ENCODE data around the gene APRT. TPM values are rescaled to one million over a fixed set of nuclear protein-coding genes. Genes with fewer than 3 reads are reported as not detected.

Gene APRT
- total RNA-seq, 2 donors from 2014 or later, result 200 to 230 TPM

DNA sequence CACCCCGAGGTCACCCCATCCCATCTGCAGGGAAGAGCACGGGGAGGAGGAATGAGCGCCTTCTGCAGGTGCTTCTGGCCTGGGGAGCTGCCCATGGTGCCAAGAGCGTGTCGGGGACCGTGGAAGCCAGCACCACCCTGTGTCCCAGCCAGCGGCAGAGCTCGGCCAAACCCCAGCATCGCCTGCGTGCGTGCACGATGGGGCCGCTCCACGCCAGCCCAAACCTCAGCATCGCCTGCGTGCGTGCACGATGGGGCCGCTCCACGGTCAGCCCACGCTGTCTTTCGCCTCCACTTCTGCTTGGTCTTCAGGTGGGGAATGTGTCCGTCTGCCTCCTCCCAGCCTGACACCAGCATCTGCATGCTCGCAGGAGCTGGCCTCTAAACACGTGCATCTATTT is 31.1 kb upstream of the APRT start:
- Histone ChIP-seq H3K27me3 (ENCODE audit: control insufficient read depth, insufficient read depth, low read length, poor library complexity, severe bottlenecking) (no peaks in the 10 kb centered on the region), H3K9ac (ENCODE audit: extremely low read depth, low read length, poor library complexity, severe bottlenecking) (no peak overlapping the region), H3K9me3 (ENCODE audit: control insufficient read depth, low read length) (no peaks in the 10 kb centered on the region), H3K4me1 (ENCODE audit: control insufficient read depth, insufficient read depth, low read length) (no peaks in the 10 kb centered on the region), H3K4me3 (ENCODE audit: low read length) (no peak overlapping the region), H3K27ac (ENCODE audit: low read depth, low read length) (no peak overlapping the region), H3K36me3 (ENCODE audit: control insufficient read depth, insufficient read depth, low read length) (no peaks in the 10 kb centered on the region)
- TF ChIP-seq, protein P1, sequence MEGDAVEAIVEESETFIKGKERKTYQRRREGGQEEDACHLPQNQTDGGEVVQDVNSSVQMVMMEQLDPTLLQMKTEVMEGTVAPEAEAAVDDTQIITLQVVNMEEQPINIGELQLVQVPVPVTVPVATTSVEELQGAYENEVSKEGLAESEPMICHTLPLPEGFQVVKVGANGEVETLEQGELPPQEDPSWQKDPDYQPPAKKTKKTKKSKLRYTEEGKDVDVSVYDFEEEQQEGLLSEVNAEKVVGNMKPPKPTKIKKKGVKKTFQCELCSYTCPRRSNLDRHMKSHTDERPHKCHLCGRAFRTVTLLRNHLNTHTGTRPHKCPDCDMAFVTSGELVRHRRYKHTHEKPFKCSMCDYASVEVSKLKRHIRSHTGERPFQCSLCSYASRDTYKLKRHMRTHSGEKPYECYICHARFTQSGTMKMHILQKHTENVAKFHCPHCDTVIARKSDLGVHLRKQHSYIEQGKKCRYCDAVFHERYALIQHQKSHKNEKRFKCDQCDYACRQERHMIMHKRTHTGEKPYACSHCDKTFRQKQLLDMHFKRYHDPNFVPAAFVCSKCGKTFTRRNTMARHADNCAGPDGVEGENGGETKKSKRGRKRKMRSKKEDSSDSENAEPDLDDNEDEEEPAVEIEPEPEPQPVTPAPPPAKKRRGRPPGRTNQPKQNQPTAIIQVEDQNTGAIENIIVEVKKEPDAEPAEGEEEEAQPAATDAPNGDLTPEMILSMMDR (conservative IDR thresholded peaks at IDR 0.05), result no peak
- Mint-ChIP-seq H3K9me3 (no peaks in the 10 kb centered on the region), H3K27me3 (ENCODE audit: insufficient read depth) (no peaks in the 10 kb centered on the region), H3K4me3 (no peak overlapping the region), H3K27ac (no peak overlapping the region), H3K36me3 (ENCODE audit: low read depth) (peaks cover 18% of the 10 kb centered on the region), H3K4me1 (no peaks in the 10 kb centered on the region)
- WGBS, 2 experiments (ENCODE audit: insufficient coverage in 1 of 2, insufficient read length in 1 of 2), result 95 to 96% methylated on average over 17 to 25 of the region's 25 CpGs
- no peak for DNase-seq

DNA sequence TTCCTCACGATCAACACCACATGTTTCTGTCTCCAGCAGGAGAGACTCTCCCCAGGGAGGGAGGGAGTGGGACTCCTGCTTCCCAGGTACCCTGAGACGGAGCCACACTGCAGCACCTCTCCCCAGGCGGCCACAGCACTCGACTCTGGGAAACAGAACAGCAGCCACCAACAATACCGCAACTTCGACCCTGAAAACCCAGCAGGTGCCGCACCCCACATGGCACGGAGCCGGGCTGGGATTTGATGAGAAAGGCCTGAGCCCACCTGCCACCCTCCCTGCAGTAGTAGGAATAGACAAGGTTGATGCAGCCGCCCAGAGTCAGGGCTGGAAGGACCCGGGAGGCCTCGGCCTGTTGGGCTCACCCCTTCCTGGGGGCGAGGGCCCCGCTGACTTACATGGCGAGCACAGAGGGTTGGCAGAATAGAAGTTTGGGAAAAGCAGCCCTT is 30.6 kb upstream of the APRT start:
- H3K4me3 Mint-ChIP-seq, result no peak overlapping the region
- no peak overlapping the region for H3K27ac Mint-ChIP-seq
- Histone ChIP-seq H3K4me3 (ENCODE audit: low read length) (no peak overlapping the region), H3K9ac (ENCODE audit: extremely low read depth, low read length, poor library complexity, severe bottlenecking) (no peak overlapping the region), H3K27ac (ENCODE audit: low read depth, low read length) (no peak overlapping the region), H3K4me1 (ENCODE audit: control insufficient read depth, insufficient read depth, low read length) (no peaks in the 10 kb centered on the region), H3K36me3 (ENCODE audit: control insufficient read depth, insufficient read depth, low read length) (no peaks in the 10 kb centered on the region), H3K27me3 (ENCODE audit: control insufficient read depth, insufficient read depth, low read length, poor library complexity, severe bottlenecking) (no peaks in the 10 kb centered on the region), H3K9me3 (ENCODE audit: control insufficient read depth, low read length) (no peaks in the 10 kb centered on the region)
- H3K9me3 Mint-ChIP-seq, result no peaks in the 10 kb centered on the region
- H3K4me1 Mint-ChIP-seq, result no peaks in the 10 kb centered on the region
- no peaks in the 10 kb centered on the region for H3K27me3 Mint-ChIP-seq (ENCODE audit: insufficient read depth)
- peaks cover 13% of the 10 kb centered on the region for H3K36me3 Mint-ChIP-seq (ENCODE audit: low read depth)
- TF ChIP-seq, protein P1 (conservative IDR thresholded peaks at IDR 0.05), result no peak
- WGBS, 2 experiments (ENCODE audit: insufficient coverage in 1 of 2, insufficient read length in 1 of 2), result 89 to 90% methylated on average over 11 to 15 of the region's 15 CpGs
- no peak for DNase-seq

DNA sequence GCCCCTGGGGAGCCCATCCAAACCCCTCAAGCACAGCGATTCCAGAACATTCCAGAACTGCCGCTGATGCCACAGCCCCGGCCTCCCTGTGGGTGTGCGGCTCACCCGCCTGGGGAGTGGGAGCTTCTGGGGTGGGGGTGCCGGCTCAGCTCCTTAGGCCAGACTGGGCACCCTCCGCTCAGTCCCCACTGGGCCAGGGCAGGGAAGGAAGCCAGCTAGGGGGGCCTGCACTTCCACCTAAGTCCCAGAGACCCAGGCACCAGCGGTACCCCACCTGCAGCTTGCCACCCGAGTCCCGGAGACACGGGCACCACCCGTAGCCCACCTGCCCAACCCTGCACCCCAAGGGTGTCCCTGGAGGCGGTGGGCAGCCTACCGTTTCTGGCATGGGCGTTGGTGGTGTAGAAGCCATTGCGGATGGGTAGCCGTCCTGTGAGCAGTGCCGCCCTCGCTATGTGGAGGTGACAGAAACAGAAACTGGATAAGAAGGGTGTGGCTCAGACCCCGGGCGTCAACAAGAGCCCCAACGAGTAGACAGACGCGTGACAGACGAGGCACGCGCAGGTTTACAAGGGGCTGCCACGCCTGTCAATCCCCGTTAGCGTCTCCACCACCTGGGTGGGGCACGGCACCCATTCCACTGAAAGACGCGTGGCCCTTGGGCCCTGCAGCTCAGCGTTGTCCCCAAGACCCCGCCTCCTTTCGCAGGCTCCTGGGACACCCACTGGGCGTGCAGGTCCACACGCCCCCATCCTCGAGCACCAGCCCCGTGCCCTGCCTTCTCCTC is 30.0 kb upstream of the APRT start:
- no peaks in the 10 kb centered on the region for H3K9me3 ChIP-seq (ENCODE audit: control insufficient read depth, low read length)
- no peak overlapping the region for H3K27ac ChIP-seq (ENCODE audit: low read depth, low read length)
- no peaks in the 10 kb centered on the region for H3K27me3 ChIP-seq (ENCODE audit: control insufficient read depth, insufficient read depth, low read length, poor library complexity, severe bottlenecking)
- H3K4me1 ChIP-seq (ENCODE audit: control insufficient read depth, insufficient read depth, low read length), result no peaks in the 10 kb centered on the region
- H3K27me3 Mint-ChIP-seq (ENCODE audit: insufficient read depth), result no peaks in the 10 kb centered on the region
- H3K4me1 Mint-ChIP-seq, result no peaks in the 10 kb centered on the region
- TF ChIP-seq, protein P1 (conservative IDR thresholded peaks at IDR 0.05), result no peak
- H3K4me3 ChIP-seq (ENCODE audit: low read length), result no peak overlapping the region
- H3K36me3 Mint-ChIP-seq (ENCODE audit: low read depth), result peaks cover 12% of the 10 kb centered on the region
- no peaks in the 10 kb centered on the region for H3K9me3 Mint-ChIP-seq
- H3K27ac Mint-ChIP-seq, result no peak overlapping the region
- no peak overlapping the region for H3K4me3 Mint-ChIP-seq
- H3K9ac ChIP-seq (ENCODE audit: extremely low read depth, low read length, poor library complexity, severe bottlenecking), result no peak overlapping the region
- no peaks in the 10 kb centered on the region for H3K36me3 ChIP-seq (ENCODE audit: control insufficient read depth, insufficient read depth, low read length)
- no peak for DNase-seq
- WGBS, 2 experiments (ENCODE audit: insufficient coverage in 1 of 2, insufficient read length in 1 of 2), result 93 to 95% methylated on average over 25 to 40 of the region's 40 CpGs

All from endodermal cell (in vitro differentiated cells).